HepG2 (cell line): Measurements from ENCODE around the gene TAGAP. TPM values are rescaled to one million over a fixed set of nuclear protein-coding genes. Genes with fewer than 3 reads are reported as not detected.
A peak's percentile ranks its signal among the peaks of the same experiment; 100 is the strongest.

Source experiments
- KDM3A ChIP-seq: IDR thresholded peaks from 2 replicates; pipeline ENCODE4 v1.6.1; 2018; ENCODE audit warnings: low read depth, missing compliant biosample characterization
- NAIF1 ChIP-seq: sonication (generic); formaldehyde crosslinking; IDR thresholded peaks from 2 replicates; pipeline ENCODE4 v1.5.0; 2020; ENCODE audit warnings: mild to moderate bottlenecking, missing genetic modification reagents, borderline replicate concordance
- PLSCR1 ChIP-seq: sonication (generic); formaldehyde crosslinking; IDR thresholded peaks from 2 replicates; pipeline ENCODE4 v1.5.0; 2020; ENCODE audit warnings: missing genetic modification reagents, mild to moderate bottlenecking, borderline replicate concordance
- POGK ChIP-seq: sonication (generic); formaldehyde crosslinking; conservative IDR thresholded peaks from 2 replicates; pipeline ENCODE4 v1.8.0; 2022; ENCODE audit warnings: mild to moderate bottlenecking, moderate library complexity, missing genetic modification reagents
- POLR2AphosphoS5 ChIP-seq: IDR thresholded peaks from 2 replicates; pipeline ENCODE4 v1.6.1; 2012; ENCODE audit warnings: low read depth, low read length
- PRPF4 ChIP-seq: fragments of 200-400 bp; formaldehyde crosslinking; IDR thresholded peaks from 2 replicates; pipeline ENCODE4 v1.6.1; 2016; ENCODE audit warnings: low read length, low read depth; ENCODE audit not compliant: poor library complexity, severe bottlenecking
- SMYD3 ChIP-seq: sonication (generic); formaldehyde crosslinking; IDR thresholded peaks from 2 replicates; pipeline ENCODE4 v1.8.1; 2023; ENCODE audit warnings: mild to moderate bottlenecking, missing genetic modification reagents
- ZNF407 ChIP-seq: sonication (generic); formaldehyde crosslinking; IDR thresholded peaks from one replicate; pipeline ENCODE4 v1.5.1; 2020; ENCODE audit warnings: mild to moderate bottlenecking, missing genetic modification reagents; ENCODE audit errors: not compliant biosample characterization
- ZNF577 ChIP-seq: sonication (generic); formaldehyde crosslinking; IDR thresholded peaks from 2 replicates; pipeline ENCODE4 v1.4.0; 2020; ENCODE audit warnings: mild to moderate bottlenecking, low read depth, missing genetic modification reagents, borderline replicate concordance
- ZNF614 ChIP-seq: IDR thresholded peaks from 2 replicates; pipeline ENCODE4 v1.6.1; 2018; ENCODE audit warnings: missing biosample characterization, missing genetic modification reagents, inconsistent platforms, borderline replicate concordance
- ZSCAN9 ChIP-seq: IDR thresholded peaks from 2 replicates; pipeline ENCODE4 v1.6.1; 2016; ENCODE audit warnings: borderline replicate concordance
- polyA plus RNA-seq, 8 experiments: library from polyadenylated mRNA; depleted of rRNA in 3 of 8; stranded (reverse) in 7 of 8; unstranded in 1 of 8; fragments of >200 nt; fragmentation: Illumina TruSeq in 4 of 8; extraction: Trizol in 4 of 8; gene quantifications; 2 replicates each; pipeline versions ENCODE4 v1.2.1 to v1.2.3, GENCODE V29; 2011 to 2016; ENCODE audit warnings: low read depth in 4 of 8, missing spikeins in 1 of 8, mixed read lengths in 1 of 8; ENCODE audit not compliant: insufficient read depth in 1 of 8
- total RNA-seq, 5 experiments: library from RNA; depleted of rRNA; stranded (reverse); fragments of >200 nt; fragmentation: Illumina TruSeq; extraction: Trizol; gene quantifications; 2 replicates each; pipeline ENCODE4 v1.2.3, GENCODE V29; 2016; ENCODE audit warnings: low read depth in 1 of 5
- TF ChIP-seq, protein P1 (sequence below): IDR thresholded peaks from 2 replicates; pipeline ENCODE4 v1.6.1; 2012; ENCODE audit warnings: inconsistent platforms
- TF ChIP-seq, protein P2 (sequence below): sonication (generic); formaldehyde crosslinking; IDR thresholded peaks from 2 replicates; pipeline ENCODE4 v1.8.0; 2023; ENCODE audit warnings: mild to moderate bottlenecking, missing genetic modification reagents
- TF ChIP-seq, protein P3 (sequence below): sonication (generic); formaldehyde crosslinking; IDR thresholded peaks from 2 replicates; pipeline ENCODE4 v1.8.0; 2022; ENCODE audit warnings: mild to moderate bottlenecking, missing genetic modification reagents; ENCODE audit not compliant: insufficient replicate concordance

The TAGAP gene
- total and polyA plus RNA-seq, 2 of the 13 experiments (the other 11 are each of a cell fraction or from before 2014, with no cell fraction given), result not detected

GRCh38 chr6:158999666-159000403 is 45.0 kb downstream of the TAGAP start, which contains the start of gene RSPH3 (continued):
- TF ChIP-seq ZNF407 (CRISPR knock-in tag) (peak; percentile 96), KDM3A (CRISPR knock-in tag) (peak; percentile 85), PLSCR1 (CRISPR knock-in tag) (peak; percentile 92; the same call in 1 of the 2 replicates), ZNF614 (CRISPR knock-in tag) (peak; percentile 97; the same call in 1 of the 2 replicates), ZNF577 (no peak), POGK (CRISPR knock-in tag) (peak; percentile 97), SMYD3 (CRISPR knock-in tag) (peak; percentile 98), PRPF4 (no peak), POLR2AphosphoS5 (peak; percentile 96), NAIF1 (peak; percentile 82), ZSCAN9 (CRISPR knock-in tag) (peak; percentile 91)
- TF ChIP-seq, protein P1, sequence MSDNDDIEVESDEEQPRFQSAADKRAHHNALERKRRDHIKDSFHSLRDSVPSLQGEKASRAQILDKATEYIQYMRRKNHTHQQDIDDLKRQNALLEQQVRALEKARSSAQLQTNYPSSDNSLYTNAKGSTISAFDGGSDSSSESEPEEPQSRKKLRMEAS, result peak; percentile 99
- TF ChIP-seq, protein P2, sequence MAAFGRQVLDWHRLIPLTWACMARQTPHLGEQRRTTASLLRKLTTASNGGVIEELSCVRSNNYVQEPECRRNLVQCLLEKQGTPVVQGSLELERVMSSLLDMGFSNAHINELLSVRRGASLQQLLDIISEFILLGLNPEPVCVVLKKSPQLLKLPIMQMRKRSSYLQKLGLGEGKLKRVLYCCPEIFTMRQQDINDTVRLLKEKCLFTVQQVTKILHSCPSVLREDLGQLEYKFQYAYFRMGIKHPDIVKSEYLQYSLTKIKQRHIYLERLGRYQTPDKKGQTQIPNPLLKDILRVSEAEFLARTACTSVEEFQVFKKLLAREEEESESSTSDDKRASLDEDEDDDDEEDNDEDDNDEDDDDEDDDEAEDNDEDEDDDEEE (CRISPR knock-in tag), result peak; percentile 100
- TF ChIP-seq, protein P3, sequence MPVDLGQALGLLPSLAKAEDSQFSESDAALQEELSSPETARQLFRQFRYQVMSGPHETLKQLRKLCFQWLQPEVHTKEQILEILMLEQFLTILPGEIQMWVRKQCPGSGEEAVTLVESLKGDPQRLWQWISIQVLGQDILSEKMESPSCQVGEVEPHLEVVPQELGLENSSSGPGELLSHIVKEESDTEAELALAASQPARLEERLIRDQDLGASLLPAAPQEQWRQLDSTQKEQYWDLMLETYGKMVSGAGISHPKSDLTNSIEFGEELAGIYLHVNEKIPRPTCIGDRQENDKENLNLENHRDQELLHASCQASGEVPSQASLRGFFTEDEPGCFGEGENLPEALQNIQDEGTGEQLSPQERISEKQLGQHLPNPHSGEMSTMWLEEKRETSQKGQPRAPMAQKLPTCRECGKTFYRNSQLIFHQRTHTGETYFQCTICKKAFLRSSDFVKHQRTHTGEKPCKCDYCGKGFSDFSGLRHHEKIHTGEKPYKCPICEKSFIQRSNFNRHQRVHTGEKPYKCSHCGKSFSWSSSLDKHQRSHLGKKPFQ, result peak; percentile 96
